A549 (cell line): ENCODE data around the gene OR12D2. TPM values are rescaled to one million over a fixed set of nuclear protein-coding genes. Genes with fewer than 3 reads are reported as not detected.
"Not testable (repeated sequence)": the region's sequence is repeated elsewhere in the genome, so short reads cannot be mapped to it uniquely, and the experiment has no call there.

Source experiments
- ATAC-seq, 2 experiments: fragments of 200-7000 bp in 1 of 2; fragments of >200 bp in 1 of 2; cut with Nextera tagmentation in 1 of 2; cut with Tn5 transposase in 1 of 2; 3 replicates each; pipeline versions ENCODE4 v1.8.0 to v1.9.1; 2018 to 2020; ENCODE audit warnings: mild to moderate bottlenecking in 1 of 2, moderate library complexity in 1 of 2
- CTCF ChIA-PET: fragments of 300-600 bp; sonication (Branson Sonifier 250); formaldehyde crosslinking; extraction: SDS; loops from one replicate; lab custom pipeline; 2021; ENCODE audit warnings: antibody characterized with exemption, inconsistent platforms; lab: Yijun Ruan, JAX
- POLR2A ChIA-PET: fragments of 350-600 bp; formaldehyde crosslinking; extraction: SDS; loops from one replicate; lab custom pipeline; 2021; ENCODE audit warnings: antibody characterized with exemption, inconsistent platforms; lab: Yijun Ruan, JAX
- DNase-seq, 2 experiments: peaks; one replicate each; pipeline versions ENCODE4 v3.0.0 to v3.0.0-alpha.2; 2011 to 2016; ENCODE audit warnings: low read depth in 1 of 2, low spot score in 1 of 2
- FAIRE-seq: peaks from 2 replicates; lab custom pipeline; 2011; peaks lifted over from hg19 to GRCh38; lab: Jason Lieb, UNC
- H3K27ac ChIP-seq, 2 experiments: fragments of >200 bp; sonication (Bioruptor Twin); formaldehyde crosslinking; 3 replicates each; pipeline ENCODE4 v1.5.1; 2016 to 2017
- H3K4me1 ChIP-seq: fragments of >200 bp; sonication (Bioruptor Twin); formaldehyde crosslinking; 3 replicates; pipeline ENCODE4 v1.6.1; 2016
- H3K4me2 ChIP-seq: fragments of >200 bp; sonication (Bioruptor Twin); formaldehyde crosslinking; 3 replicates; pipeline ENCODE4 v1.6.1; 2016
- H3K4me3 ChIP-seq: fragments of >200 bp; sonication (Bioruptor Twin); formaldehyde crosslinking; 3 replicates; pipeline ENCODE4 v1.5.1; 2016
- H3K9me3 ChIP-seq: fragments of >200 bp; sonication (Bioruptor Twin); formaldehyde crosslinking; 3 replicates; pipeline ENCODE4 v1.6.1; 2016
- CBX2 ChIP-seq: fragments of 200-600 bp; sonication (generic); IDR thresholded peaks from 2 replicates; pipeline ENCODE4 v1.6.1; 2016; ENCODE audit warnings: low read depth, mild to moderate bottlenecking, borderline replicate concordance
- CEBPB ChIP-seq, 2 experiments: fragments of >200 bp in 1 of 2; sonication (Bioruptor Twin) in 1 of 2; formaldehyde crosslinking in 1 of 2; IDR thresholded peaks; 2 replicates each; pipeline ENCODE4 v1.6.1; 2012 to 2016
- EHF ChIP-seq: fragments of 250-450 bp; sonication (Bioruptor Pico); IDR thresholded peaks from 2 replicates; pipeline ENCODE4 v1.5.0; 2020; ENCODE audit warnings: mild to moderate bottlenecking
- EHMT2 ChIP-seq: fragments of 200-600 bp; sonication (generic); IDR thresholded peaks from 2 replicates; pipeline ENCODE4 v1.6.1; 2016; ENCODE audit warnings: antibody characterized with exemption, low read depth, mild to moderate bottlenecking, moderate library complexity
- EP300 ChIP-seq, 2 experiments: fragments of >200 bp; sonication (Bioruptor Twin); formaldehyde crosslinking; IDR thresholded peaks; 2 replicates in 1 of 2; 3 replicates in 1 of 2; pipeline ENCODE4 v1.6.1; 2016 to 2017
- FOXS1 ChIP-seq: fragments of 250-450 bp; sonication (Bioruptor Pico); IDR thresholded peaks from 2 replicates; pipeline ENCODE4 v1.5.0; 2020; ENCODE audit warnings: mild to moderate bottlenecking, moderate library complexity
- GATA3 ChIP-seq: IDR thresholded peaks from 2 replicates; pipeline ENCODE4 v1.6.1; 2012; ENCODE audit warnings: borderline replicate concordance
- HOXA7 ChIP-seq: fragments of 250-450 bp; sonication (Bioruptor Pico); IDR thresholded peaks from 2 replicates; pipeline ENCODE4 v1.5.0; 2020; ENCODE audit warnings: mild to moderate bottlenecking, moderate library complexity
- JUNB ChIP-seq: fragments of >200 bp; sonication (Bioruptor Twin); formaldehyde crosslinking; IDR thresholded peaks from 2 replicates; pipeline ENCODE4 v1.6.1; 2016
- MAFK ChIP-seq: fragments of 450-650 bp; IDR thresholded peaks from 2 replicates; pipeline ENCODE4 v1.6.1; 2014; ENCODE audit not compliant: partially characterized antibody
- PHF8 ChIP-seq: fragments of 200-600 bp; sonication (generic); IDR thresholded peaks from 2 replicates; pipeline ENCODE4 v1.6.1; 2016; ENCODE audit warnings: low read depth, mild to moderate bottlenecking, antibody characterized with exemption, moderate library complexity, borderline replicate concordance
- POLR2AphosphoS2 ChIP-seq: conservative IDR thresholded peaks from 2 replicates; pipeline ENCODE4 v1.6.1; 2012; ENCODE audit warnings: low read length, improper control_type of control experiment, inconsistent platforms
- WGBS: methylation state at CpG from one replicate; pipeline ENCODE4 v1.1.6; 2017; ENCODE audit errors: missing lambda C conversion rate; 5-methylcytosine and 5-hydroxymethylcytosine counted together
- polyA minus RNA-seq: library from RNA; depleted of rRNA, polyadenylated mRNA; stranded (reverse); fragments of >200 nt; gene quantifications from 2 replicates; pipeline ENCODE4 v1.2.3, GENCODE V29; 2011; rRNA and poly(A)+ RNA removed
- polyA plus RNA-seq, 4 experiments: library from polyadenylated mRNA; depleted of rRNA in 3 of 4; stranded (reverse); fragments of >200 nt; fragmentation: RNase III in 1 of 4; extraction: RNeasy Plus Mini Kit Qiagen cat#74134 plus additional on column Dnase treatment in 1 of 4; gene quantifications; 2 replicates in 3 of 4; 3 replicates in 1 of 4; pipeline ENCODE4 v1.2.3, GENCODE V29; 2011 to 2017
- TF ChIP-seq, protein P1 (sequence below): IDR thresholded peaks from 2 replicates; pipeline ENCODE4 v1.6.1; 2012; ENCODE audit warnings: low read depth, borderline replicate concordance
- TF ChIP-seq, protein P2 (sequence below): fragments of 200-600 bp; sonication (generic); IDR thresholded peaks from 2 replicates; pipeline ENCODE4 v1.6.1; 2016; ENCODE audit warnings: antibody characterized with exemption, mild to moderate bottlenecking, moderate library complexity
- TF ChIP-seq, protein P3 (sequence below): IDR thresholded peaks from 2 replicates; pipeline ENCODE4 v1.6.1; 2012
- TF ChIP-seq, protein P4 (sequence below): IDR thresholded peaks from 2 replicates; pipeline ENCODE4 v1.6.1; 2012

The OR12D2 gene, protein sequence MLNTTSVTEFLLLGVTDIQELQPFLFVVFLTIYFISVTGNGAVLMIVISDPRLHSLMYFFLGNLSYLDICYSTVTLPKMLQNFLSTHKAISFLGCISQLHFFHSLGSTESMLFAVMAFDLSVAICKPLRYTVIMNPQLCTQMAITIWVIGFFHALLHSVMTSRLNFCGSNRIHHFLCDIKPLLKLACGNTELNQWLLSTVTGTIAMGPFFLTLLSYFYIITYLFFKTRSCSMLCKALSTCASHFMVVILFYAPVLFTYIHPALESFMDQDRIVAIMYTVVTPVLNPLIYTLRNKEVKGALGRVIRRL
- not detected in 2 replicates for polyA plus RNA-seq (2011; rRNA removed)
- not detected in 2 replicates for polyA plus RNA-seq (2012; cell fraction: cytosol; rRNA removed)
- not detected in 2 replicates for polyA plus RNA-seq (2012; cell fraction: nucleus; rRNA removed)
- not detected in 3 replicates for polyA plus RNA-seq (2017; fragmentation: RNase III; extraction: RNeasy Plus Mini Kit Qiagen cat#74134 plus additional on column Dnase treatment)
- polyA minus RNA-seq: not detected in 2 replicates

DNA sequence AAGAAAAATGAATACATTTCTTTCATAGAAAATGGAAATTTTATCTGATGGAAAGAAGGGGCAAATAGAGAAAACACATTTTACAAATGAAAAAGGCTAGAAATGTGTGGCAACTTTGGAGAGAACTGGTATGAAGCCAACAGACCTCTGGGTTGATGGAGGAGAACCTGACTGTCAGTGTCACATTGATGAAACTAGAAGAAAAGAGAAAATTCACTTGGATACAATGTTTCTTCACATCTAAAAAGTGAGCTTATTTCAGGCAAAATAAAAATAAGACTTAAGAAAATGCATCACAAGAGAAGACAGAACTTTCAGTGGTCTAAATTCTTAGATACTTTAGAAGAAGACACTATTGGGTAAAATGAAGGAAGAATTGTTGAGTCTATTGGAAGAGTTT lies at the start of gene OR12D2:
Gene OR12D2, plus strand, starts transcription at position 301 of the 400 bp plus-strand sequence. CDS start 1,069 bp downstream, outside the sequence.
- no peak for TF ChIP-seq EP300 (IDR thresholded peaks at IDR 0.05)
- TF ChIP-seq, protein P1, sequence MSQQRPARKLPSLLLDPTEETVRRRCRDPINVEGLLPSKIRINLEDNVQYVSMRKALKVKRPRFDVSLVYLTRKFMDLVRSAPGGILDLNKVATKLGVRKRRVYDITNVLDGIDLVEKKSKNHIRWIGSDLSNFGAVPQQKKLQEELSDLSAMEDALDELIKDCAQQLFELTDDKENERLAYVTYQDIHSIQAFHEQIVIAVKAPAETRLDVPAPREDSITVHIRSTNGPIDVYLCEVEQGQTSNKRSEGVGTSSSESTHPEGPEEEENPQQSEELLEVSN: no peak
- no peak for TF ChIP-seq FOXS1 (CRISPR knock-in tag)
- TF ChIP-seq, protein P2, sequence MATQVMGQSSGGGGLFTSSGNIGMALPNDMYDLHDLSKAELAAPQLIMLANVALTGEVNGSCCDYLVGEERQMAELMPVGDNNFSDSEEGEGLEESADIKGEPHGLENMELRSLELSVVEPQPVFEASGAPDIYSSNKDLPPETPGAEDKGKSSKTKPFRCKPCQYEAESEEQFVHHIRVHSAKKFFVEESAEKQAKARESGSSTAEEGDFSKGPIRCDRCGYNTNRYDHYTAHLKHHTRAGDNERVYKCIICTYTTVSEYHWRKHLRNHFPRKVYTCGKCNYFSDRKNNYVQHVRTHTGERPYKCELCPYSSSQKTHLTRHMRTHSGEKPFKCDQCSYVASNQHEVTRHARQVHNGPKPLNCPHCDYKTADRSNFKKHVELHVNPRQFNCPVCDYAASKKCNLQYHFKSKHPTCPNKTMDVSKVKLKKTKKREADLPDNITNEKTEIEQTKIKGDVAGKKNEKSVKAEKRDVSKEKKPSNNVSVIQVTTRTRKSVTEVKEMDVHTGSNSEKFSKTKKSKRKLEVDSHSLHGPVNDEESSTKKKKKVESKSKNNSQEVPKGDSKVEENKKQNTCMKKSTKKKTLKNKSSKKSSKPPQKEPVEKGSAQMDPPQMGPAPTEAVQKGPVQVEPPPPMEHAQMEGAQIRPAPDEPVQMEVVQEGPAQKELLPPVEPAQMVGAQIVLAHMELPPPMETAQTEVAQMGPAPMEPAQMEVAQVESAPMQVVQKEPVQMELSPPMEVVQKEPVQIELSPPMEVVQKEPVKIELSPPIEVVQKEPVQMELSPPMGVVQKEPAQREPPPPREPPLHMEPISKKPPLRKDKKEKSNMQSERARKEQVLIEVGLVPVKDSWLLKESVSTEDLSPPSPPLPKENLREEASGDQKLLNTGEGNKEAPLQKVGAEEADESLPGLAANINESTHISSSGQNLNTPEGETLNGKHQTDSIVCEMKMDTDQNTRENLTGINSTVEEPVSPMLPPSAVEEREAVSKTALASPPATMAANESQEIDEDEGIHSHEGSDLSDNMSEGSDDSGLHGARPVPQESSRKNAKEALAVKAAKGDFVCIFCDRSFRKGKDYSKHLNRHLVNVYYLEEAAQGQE: no peak
- no peak for TF ChIP-seq CBX2
- TF ChIP-seq, protein P3, sequence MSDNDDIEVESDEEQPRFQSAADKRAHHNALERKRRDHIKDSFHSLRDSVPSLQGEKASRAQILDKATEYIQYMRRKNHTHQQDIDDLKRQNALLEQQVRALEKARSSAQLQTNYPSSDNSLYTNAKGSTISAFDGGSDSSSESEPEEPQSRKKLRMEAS: no peak
- TF ChIP-seq CEBPB (IDR thresholded peaks at IDR 0.05): no peak
- TF ChIP-seq EHF (CRISPR knock-in tag): no peak
- TF ChIP-seq PHF8: no peak
- no peak for TF ChIP-seq HOXA7
- TF ChIP-seq JUNB: no peak
- TF ChIP-seq EHMT2: no peak
- no peak for TF ChIP-seq GATA3
- no peak for TF ChIP-seq POLR2AphosphoS2
- Histone ChIP-seq H3K4me2 (no peak within 1 kb of the TSS), H3K27ac (no peak within 1 kb of the TSS), H3K4me1 (no peaks in the 10 kb centered on the region), H3K9me3 (no peaks in the 10 kb centered on the region), H3K4me3 (no peak within 1 kb of the TSS)
- ATAC-seq (no peak), FAIRE-seq (no peak), DNase-seq (no peak)
- ChIA-PET POLR2A (no interaction called here), CTCF (no interaction called here)

DNA sequence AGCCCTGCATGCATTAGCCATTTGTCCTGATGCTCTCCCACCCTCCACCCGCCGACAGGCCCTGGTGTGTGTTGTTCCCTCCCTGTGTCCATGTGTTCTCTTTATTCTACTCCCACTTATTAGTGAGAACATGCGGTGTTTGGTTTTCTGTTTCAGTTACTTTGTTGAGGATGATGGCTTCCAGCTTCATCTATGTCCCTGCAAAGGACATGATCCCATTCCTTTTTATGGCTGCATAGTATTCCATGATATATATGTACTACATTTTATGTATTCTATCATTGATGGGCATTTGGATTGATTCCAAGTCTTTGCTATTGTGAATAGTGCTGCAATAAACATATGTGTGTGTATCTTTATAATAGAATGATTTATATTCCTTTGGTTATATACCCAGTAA lies 46.1 kb upstream of the OR12D2 start:
- FAIRE-seq, H3K4me2 ChIP-seq, H3K4me3 ChIP-seq, H3K9me3 ChIP-seq, H3K4me1 ChIP-seq, CTCF ChIA-PET, H3K27ac ChIP-seq, ATAC-seq, DNase-seq, POLR2A ChIA-PET: not testable (repeated sequence)
- 48% methylated on average over 3 of the region's 3 CpGs for WGBS

DNA sequence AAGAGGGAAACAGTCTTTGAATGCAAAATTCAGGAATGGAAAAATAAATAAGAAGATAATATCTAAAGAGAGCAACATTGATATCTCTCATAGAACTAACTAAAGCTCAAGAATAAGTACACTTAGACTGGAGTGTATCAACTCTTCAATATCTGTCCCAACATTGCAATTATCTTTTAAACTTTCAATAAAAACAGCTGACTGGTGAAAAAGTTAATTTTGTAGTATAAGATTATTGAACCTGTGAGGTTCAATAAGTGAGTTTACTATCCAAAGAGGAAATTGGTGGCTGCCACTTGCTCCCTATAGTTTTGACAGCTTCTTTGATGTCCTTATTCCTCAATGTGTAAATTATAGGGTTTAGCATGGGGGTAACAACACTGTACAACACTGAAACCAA lies 40.5 kb upstream of the OR12D2 start:
- H3K4me1 ChIP-seq: no peaks in the 10 kb centered on the region
- TF ChIP-seq MAFK (peak; percentile 29), EHF (CRISPR knock-in tag) (no peak)
- TF ChIP-seq, protein P4, sequence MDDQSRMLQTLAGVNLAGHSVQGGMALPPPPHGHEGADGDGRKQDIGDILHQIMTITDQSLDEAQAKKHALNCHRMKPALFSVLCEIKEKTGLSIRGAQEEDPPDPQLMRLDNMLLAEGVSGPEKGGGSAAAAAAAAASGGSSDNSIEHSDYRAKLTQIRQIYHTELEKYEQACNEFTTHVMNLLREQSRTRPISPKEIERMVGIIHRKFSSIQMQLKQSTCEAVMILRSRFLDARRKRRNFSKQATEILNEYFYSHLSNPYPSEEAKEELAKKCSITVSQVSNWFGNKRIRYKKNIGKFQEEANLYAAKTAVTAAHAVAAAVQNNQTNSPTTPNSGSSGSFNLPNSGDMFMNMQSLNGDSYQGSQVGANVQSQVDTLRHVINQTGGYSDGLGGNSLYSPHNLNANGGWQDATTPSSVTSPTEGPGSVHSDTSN: no peak
- FAIRE-seq (no peak), ATAC-seq (no peak), DNase-seq (no peak)
- no peak overlapping the region for H3K4me3 ChIP-seq
- H3K4me2 ChIP-seq: no peak overlapping the region
- no peak overlapping the region for H3K27ac ChIP-seq
- H3K9me3 ChIP-seq: no peaks in the 10 kb centered on the region
- POLR2A ChIA-PET: no interaction called here
- CTCF ChIA-PET: no interaction called here
